GM12865 (cell line): ENCODE measurements around the gene KLHDC10.

ENCODE experiments used
- DNase-seq: peaks from one replicate; pipeline ENCODE4 v3.0.0; 2010; ENCODE audit warnings: low read depth
- H3K4me3 ChIP-seq: 2 replicates; pipeline ENCODE4 v1.5.1; 2011; ENCODE audit warnings: mild to moderate bottlenecking, low read depth, low read length, control low read depth
- TF ChIP-seq, protein P1 (sequence below): IDR thresholded peaks from 2 replicates; pipeline ENCODE4 v1.5.1; 2011; ENCODE audit warnings: low read length, control low read depth, low read depth, inconsistent platforms; ENCODE audit not compliant: insufficient read depth; ENCODE audit errors: missing control alignments

The KLHDC10 gene

GRCh38 chr7:130095812-130096211 lies 25.5 kb downstream of the KLHDC10 start:
- no peak overlapping the region for H3K4me3 ChIP-seq
- TF ChIP-seq, protein P1, sequence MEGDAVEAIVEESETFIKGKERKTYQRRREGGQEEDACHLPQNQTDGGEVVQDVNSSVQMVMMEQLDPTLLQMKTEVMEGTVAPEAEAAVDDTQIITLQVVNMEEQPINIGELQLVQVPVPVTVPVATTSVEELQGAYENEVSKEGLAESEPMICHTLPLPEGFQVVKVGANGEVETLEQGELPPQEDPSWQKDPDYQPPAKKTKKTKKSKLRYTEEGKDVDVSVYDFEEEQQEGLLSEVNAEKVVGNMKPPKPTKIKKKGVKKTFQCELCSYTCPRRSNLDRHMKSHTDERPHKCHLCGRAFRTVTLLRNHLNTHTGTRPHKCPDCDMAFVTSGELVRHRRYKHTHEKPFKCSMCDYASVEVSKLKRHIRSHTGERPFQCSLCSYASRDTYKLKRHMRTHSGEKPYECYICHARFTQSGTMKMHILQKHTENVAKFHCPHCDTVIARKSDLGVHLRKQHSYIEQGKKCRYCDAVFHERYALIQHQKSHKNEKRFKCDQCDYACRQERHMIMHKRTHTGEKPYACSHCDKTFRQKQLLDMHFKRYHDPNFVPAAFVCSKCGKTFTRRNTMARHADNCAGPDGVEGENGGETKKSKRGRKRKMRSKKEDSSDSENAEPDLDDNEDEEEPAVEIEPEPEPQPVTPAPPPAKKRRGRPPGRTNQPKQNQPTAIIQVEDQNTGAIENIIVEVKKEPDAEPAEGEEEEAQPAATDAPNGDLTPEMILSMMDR, result no peak
- DNase-seq, result no peak

DNA sequence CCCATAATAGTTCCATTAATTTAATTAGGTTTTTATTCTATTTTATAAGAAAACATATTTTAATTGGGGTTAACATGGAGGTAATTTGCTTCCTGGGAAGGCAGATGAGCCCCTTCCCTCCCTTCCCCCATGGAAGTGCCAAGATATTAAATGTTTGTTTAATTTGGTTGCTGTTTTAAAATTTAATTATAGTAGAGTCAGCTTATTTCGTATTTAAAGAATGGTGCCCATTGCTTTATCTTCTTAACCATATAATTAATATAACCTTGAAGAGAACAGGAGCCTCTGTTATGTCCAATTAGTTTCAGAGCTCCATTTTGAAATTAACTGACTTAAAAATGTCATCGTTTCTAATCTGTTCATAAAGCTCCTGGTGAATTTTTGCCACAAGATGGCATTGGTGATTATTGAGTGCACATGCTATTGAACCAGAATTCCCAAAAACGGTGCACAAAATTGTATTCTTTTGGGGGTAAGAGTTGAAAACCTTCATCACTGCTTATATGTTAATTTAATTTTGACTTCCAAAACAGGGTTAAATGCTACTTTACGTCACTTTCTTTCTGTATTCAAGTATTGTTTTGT lies 26.0 kb downstream of the KLHDC10 start:
- no peak overlapping the region for H3K4me3 ChIP-seq
- DNase-seq, result no peak
- TF ChIP-seq, protein P1, result no peak

- TF ChIP-seq, protein P1, result no peak
- no peak overlapping the region for H3K4me3 ChIP-seq
- no peak for DNase-seq
Observed at GRCh38 chr7:130099331-130099730, 29.0 kb downstream of the KLHDC10 start.

DNA sequence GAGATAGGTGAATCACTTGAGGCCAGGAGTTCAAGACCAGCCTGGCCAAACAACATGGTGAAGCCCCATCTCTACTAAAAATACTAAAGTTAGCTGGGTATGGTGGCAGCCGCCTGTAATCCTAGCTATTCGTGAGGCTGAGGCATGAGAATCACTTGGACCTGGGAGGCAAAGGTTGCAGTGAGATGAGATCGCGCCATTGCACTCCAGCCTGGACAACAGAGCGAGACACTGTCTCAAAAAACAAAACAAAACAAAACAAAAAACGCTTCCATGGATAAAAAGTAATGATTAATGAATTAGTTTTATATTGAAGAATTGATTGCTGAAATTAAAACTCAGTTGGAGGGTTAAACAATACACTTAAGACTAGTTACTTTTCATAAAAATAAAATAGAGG lies 32.3 kb downstream of the KLHDC10 start:
- no peak for DNase-seq
- H3K4me3 ChIP-seq, result no peak overlapping the region
- TF ChIP-seq, protein P1, result no peak

- TF ChIP-seq, protein P1, result no peak
- no peak overlapping the region for H3K4me3 ChIP-seq
- DNase-seq, result no peak
Observed at GRCh38 chr7:130107949-130108674, 37.8 kb downstream of the KLHDC10 start.

GRCh38 chr7:130108809-130109208 lies 38.5 kb downstream of the KLHDC10 start:
- TF ChIP-seq, protein P1, result no peak
- no peak overlapping the region for H3K4me3 ChIP-seq
- DNase-seq, result no peak
